ENCODE measurements around the gene NPPA.

NPPA gene

GRCh38 chr1:11841245-11842153, 6.1 kb downstream of the NPPA start:
- no peak overlapping the region for H3K4me3 ChIP-seq (ENCODE audit: low read length)
- no peaks in the 10 kb centered on the region for H3K27me3 ChIP-seq (ENCODE audit: insufficient read depth, low read length)
- no peaks in the 10 kb centered on the region for H3K9me3 ChIP-seq (ENCODE audit: insufficient read depth, low read depth, low read length)
- 92% methylated on average over 17 of the region's 17 CpGs for WGBS
- no peaks in the 10 kb centered on the region for H3K4me1 ChIP-seq (ENCODE audit: insufficient read depth, low read length)
- H3K27ac ChIP-seq (ENCODE audit: low read depth, low read length) = no peak overlapping the region
- H3K36me3 ChIP-seq (ENCODE audit: insufficient read depth, low read length) = peaks cover 83% of the 10 kb centered on the region
- H3K9ac ChIP-seq (ENCODE audit: low read depth, low read length) = no peak overlapping the region

GRCh38 chr1:11839727-11840705, 7.6 kb downstream of the NPPA start:
- H3K9me3 ChIP-seq (ENCODE audit: insufficient read depth, low read depth, low read length) = no peaks in the 10 kb centered on the region
- no peak overlapping the region for H3K4me3 ChIP-seq (ENCODE audit: low read length)
- H3K27ac ChIP-seq (ENCODE audit: low read depth, low read length) = no peak overlapping the region
- WGBS = 95% methylated on average over 20 of the region's 20 CpGs
- no peaks in the 10 kb centered on the region for H3K4me1 ChIP-seq (ENCODE audit: insufficient read depth, low read length)
- H3K9ac ChIP-seq (ENCODE audit: low read depth, low read length) = no peak overlapping the region
- H3K27me3 ChIP-seq (ENCODE audit: insufficient read depth, low read length) = no peaks in the 10 kb centered on the region
- H3K36me3 ChIP-seq (ENCODE audit: insufficient read depth, low read length) = peaks cover 93% of the 10 kb centered on the region

GRCh38 chr1:11838349-11839272, 9.0 kb downstream of the NPPA start:
- WGBS = 77% methylated on average over 40 of the region's 40 CpGs
- Histone ChIP-seq H3K9me3 (ENCODE audit: insufficient read depth, low read depth, low read length) (no peaks in the 10 kb centered on the region), H3K4me1 (ENCODE audit: insufficient read depth, low read length) (no peaks in the 10 kb centered on the region), H3K4me3 (ENCODE audit: low read length) (no peak overlapping the region), H3K9ac (ENCODE audit: low read depth, low read length) (no peak overlapping the region), H3K27me3 (ENCODE audit: insufficient read depth, low read length) (no peaks in the 10 kb centered on the region), H3K27ac (ENCODE audit: low read depth, low read length) (no peak overlapping the region), H3K36me3 (ENCODE audit: insufficient read depth, low read length) (peaks cover 93% of the 10 kb centered on the region)

GRCh38 chr1:11837767-11838348, 9.7 kb downstream of the NPPA start:
- H3K4me3 ChIP-seq (ENCODE audit: low read length) = no peak overlapping the region
- H3K4me1 ChIP-seq (ENCODE audit: insufficient read depth, low read length) = no peaks in the 10 kb centered on the region
- peaks cover 99% of the 10 kb centered on the region for H3K36me3 ChIP-seq (ENCODE audit: insufficient read depth, low read length)
- no peak overlapping the region for H3K9ac ChIP-seq (ENCODE audit: low read depth, low read length)
- 95% methylated on average over 11 of the region's 11 CpGs for WGBS
- H3K27me3 ChIP-seq (ENCODE audit: insufficient read depth, low read length) = no peaks in the 10 kb centered on the region
- H3K27ac ChIP-seq (ENCODE audit: low read depth, low read length) = no peak overlapping the region
- H3K9me3 ChIP-seq (ENCODE audit: insufficient read depth, low read depth, low read length) = no peaks in the 10 kb centered on the region

GRCh38 chr1:11836955-11837766, 10.4 kb downstream of the NPPA start:
- peaks cover 99% of the 10 kb centered on the region for H3K36me3 ChIP-seq (ENCODE audit: insufficient read depth, low read length)
- 95% methylated on average over 36 of the region's 36 CpGs for WGBS

GRCh38 chr1:11835441-11836225, 11.9 kb downstream of the NPPA start:
- WGBS = 96% methylated on average over 28 of the region's 28 CpGs
- peaks cover 97% of the 10 kb centered on the region for H3K36me3 ChIP-seq (ENCODE audit: insufficient read depth, low read length)

More at GRCh38 chr1:11836955-11837766, 10.4 kb downstream of the NPPA start:
- Histone ChIP-seq H3K4me3 (ENCODE audit: low read length) (no peak overlapping the region), H3K4me1 (ENCODE audit: insufficient read depth, low read length) (no peaks in the 10 kb centered on the region), H3K27ac (ENCODE audit: low read depth, low read length) (no peak overlapping the region), H3K9me3 (ENCODE audit: insufficient read depth, low read depth, low read length) (no peaks in the 10 kb centered on the region), H3K27me3 (ENCODE audit: insufficient read depth, low read length) (no peaks in the 10 kb centered on the region), H3K9ac (ENCODE audit: low read depth, low read length) (no peak overlapping the region)

GRCh38 chr1:11833900-11834299, 13.7 kb downstream of the NPPA start:
- no peaks in the 10 kb centered on the region for H3K4me1 ChIP-seq (ENCODE audit: insufficient read depth, low read length)
- H3K9me3 ChIP-seq (ENCODE audit: insufficient read depth, low read depth, low read length) = no peaks in the 10 kb centered on the region
- H3K27ac ChIP-seq (ENCODE audit: low read depth, low read length) = no peak overlapping the region
- no peak overlapping the region for H3K9ac ChIP-seq (ENCODE audit: low read depth, low read length)
- H3K4me3 ChIP-seq (ENCODE audit: low read length) = no peak overlapping the region
- no peaks in the 10 kb centered on the region for H3K27me3 ChIP-seq (ENCODE audit: insufficient read depth, low read length)
- peaks cover 97% of the 10 kb centered on the region for H3K36me3 ChIP-seq (ENCODE audit: insufficient read depth, low read length)
- WGBS = 96% methylated on average over 13 of the region's 13 CpGs

More at GRCh38 chr1:11835441-11836225, 11.9 kb downstream of the NPPA start:
- Histone ChIP-seq H3K27ac (ENCODE audit: low read depth, low read length) (no peak overlapping the region), H3K4me1 (ENCODE audit: insufficient read depth, low read length) (no peaks in the 10 kb centered on the region), H3K27me3 (ENCODE audit: insufficient read depth, low read length) (no peaks in the 10 kb centered on the region), H3K9ac (ENCODE audit: low read depth, low read length) (no peak overlapping the region), H3K4me3 (ENCODE audit: low read length) (no peak overlapping the region), H3K9me3 (ENCODE audit: insufficient read depth, low read depth, low read length) (no peaks in the 10 kb centered on the region)

- H3K27ac ChIP-seq (ENCODE audit: low read depth, low read length) = no peak overlapping the region
- no peaks in the 10 kb centered on the region for H3K4me1 ChIP-seq (ENCODE audit: insufficient read depth, low read length)
- no peak overlapping the region for H3K9ac ChIP-seq (ENCODE audit: low read depth, low read length)
- no peak overlapping the region for H3K4me3 ChIP-seq (ENCODE audit: low read length)
- 97% methylated on average over 8 of the region's 8 CpGs for WGBS
- H3K27me3 ChIP-seq (ENCODE audit: insufficient read depth, low read length) = no peaks in the 10 kb centered on the region
- peaks cover 98% of the 10 kb centered on the region for H3K36me3 ChIP-seq (ENCODE audit: insufficient read depth, low read length)
- no peaks in the 10 kb centered on the region for H3K9me3 ChIP-seq (ENCODE audit: insufficient read depth, low read depth, low read length)
Measured at GRCh38 chr1:11833497-11833896, 14.1 kb downstream of the NPPA start.

- no peak overlapping the region for H3K4me3 ChIP-seq (ENCODE audit: low read length)
- no peaks in the 10 kb centered on the region for H3K9me3 ChIP-seq (ENCODE audit: insufficient read depth, low read depth, low read length)
- no peak overlapping the region for H3K27ac ChIP-seq (ENCODE audit: low read depth, low read length)
- no peaks in the 10 kb centered on the region for H3K27me3 ChIP-seq (ENCODE audit: insufficient read depth, low read length)
- peaks cover 97% of the 10 kb centered on the region for H3K36me3 ChIP-seq (ENCODE audit: insufficient read depth, low read length)
- WGBS = 92% methylated on average over 8 of the region's 9 CpGs
- no peak overlapping the region for H3K9ac ChIP-seq (ENCODE audit: low read depth, low read length)
- H3K4me1 ChIP-seq (ENCODE audit: insufficient read depth, low read length) = no peaks in the 10 kb centered on the region
Measured at GRCh38 chr1:11831945-11832725, 15.4 kb downstream of the NPPA start.

Measured in HUES64 (cell line).